Endothelial cell of umbilical vein (primary cell): ENCODE measurements around the gene TBC1D9.
"Not testable (repeated sequence)": the region's sequence is repeated elsewhere in the genome, so short reads cannot be mapped to it uniquely, and the experiment has no call there.

ENCODE experiments used
- CTCF ChIP-seq, 2 donors: IDR thresholded peaks; 1 replicate in 1 of 2; 2 replicates in 1 of 2; pipeline ENCODE4 v1.5.1; 2011; ENCODE audit warnings: low read length in 2 of 2, mild to moderate bottlenecking in 2 of 2, moderate library complexity in 2 of 2, control low read depth in 1 of 2, inconsistent platforms in 1 of 2, low read depth in 1 of 2; ENCODE audit not compliant: insufficient read depth in 1 of 2; ENCODE audit errors: extremely low read depth in 1 of 2
- EZH2 ChIP-seq: IDR thresholded peaks from 2 replicates; pipeline ENCODE4 v1.6.1; 2012; ENCODE audit warnings: borderline replicate concordance, low read depth, mild to moderate bottlenecking, moderate library complexity, low read length, inconsistent platforms; ENCODE audit not compliant: severe bottlenecking
- GATA2 ChIP-seq: IDR thresholded peaks from 2 replicates; pipeline ENCODE4 v1.7.0; 2011; ENCODE audit warnings: low read depth, mild to moderate bottlenecking, moderate library complexity, mixed read lengths, low read length; ENCODE audit not compliant: insufficient read length, insufficient read depth
- JUN ChIP-seq: IDR thresholded peaks from 2 replicates; pipeline ENCODE4 v1.6.1; 2011; ENCODE audit warnings: borderline replicate concordance, low read depth; ENCODE audit not compliant: insufficient read length, insufficient read depth
- MAX ChIP-seq: IDR thresholded peaks from 2 replicates; pipeline ENCODE4 v1.6.1; 2011; ENCODE audit not compliant: insufficient read depth, insufficient read length
- MYC ChIP-seq: IDR thresholded peaks from one replicate; pipeline ENCODE4 v1.6.1; 2011; ENCODE audit warnings: mild to moderate bottlenecking, low read depth, low read length
- POLR2A ChIP-seq: IDR thresholded peaks from 2 replicates; pipeline ENCODE4 v1.6.1; 2012; ENCODE audit warnings: low read depth, mild to moderate bottlenecking, control low read depth, low read length
- POLR2AphosphoS5 ChIP-seq: IDR thresholded peaks from 2 replicates; pipeline ENCODE4 v1.6.1; 2012; ENCODE audit warnings: low read depth, mild to moderate bottlenecking, control low read depth, low read length, moderate library complexity; ENCODE audit not compliant: insufficient read depth

GRCh38 chr4:140746546-140746945, 9.6 kb downstream of the TBC1D9 start:
- TF ChIP-seq POLR2A; EZH2; CTCF (IDR thresholded peaks at IDR 0.05; ENCODE audit: extremely low read depth in 1 of 2, insufficient read depth in 1 of 2, low read depth in 1 of 2, low read length in 2 of 2); MYC; POLR2AphosphoS5; GATA2; MAX; JUN: not testable (repeated sequence)
